Kidney epithelial cell (primary cell): Measurements from ENCODE around the gene MACROH2A1. TPM values are rescaled to one million over a fixed set of nuclear protein-coding genes. Genes with fewer than 3 reads are reported as not detected.

Experiments used
- DNase-seq: peaks from one replicate; pipeline ENCODE4 v3.0.0-alpha.2; 2010; ENCODE audit warnings: low read depth
- H3K27me3 ChIP-seq: 2 replicates; pipeline ENCODE4 v1.6.0; 2011; ENCODE audit warnings: low read length; ENCODE audit not compliant: control insufficient read depth, insufficient read depth
- H3K36me3 ChIP-seq: 2 replicates; pipeline ENCODE4 v1.5.1; 2011; ENCODE audit warnings: low read length; ENCODE audit not compliant: control insufficient read depth, insufficient read depth
- H3K4me3 ChIP-seq: 2 replicates; pipeline ENCODE4 v1.5.1; 2011; ENCODE audit warnings: low read depth, mild to moderate bottlenecking, control low read depth, low read length
- total RNA-seq: library from RNA; depleted of rRNA; stranded (reverse); fragments of >200 nt; gene quantifications from 2 replicates; pipeline ENCODE4 v1.2.3, GENCODE V29; 2015
- TF ChIP-seq, protein P1 (sequence below): IDR thresholded peaks from 2 replicates; pipeline ENCODE4 v1.5.1; 2011; ENCODE audit warnings: mild to moderate bottlenecking, moderate library complexity, low read length, control low read depth, inconsistent platforms; ENCODE audit not compliant: insufficient read depth, poor library complexity, severe bottlenecking

Gene MACROH2A1
- total RNA-seq, 1 donor from 2014 or later, result 298 TPM

DNA sequence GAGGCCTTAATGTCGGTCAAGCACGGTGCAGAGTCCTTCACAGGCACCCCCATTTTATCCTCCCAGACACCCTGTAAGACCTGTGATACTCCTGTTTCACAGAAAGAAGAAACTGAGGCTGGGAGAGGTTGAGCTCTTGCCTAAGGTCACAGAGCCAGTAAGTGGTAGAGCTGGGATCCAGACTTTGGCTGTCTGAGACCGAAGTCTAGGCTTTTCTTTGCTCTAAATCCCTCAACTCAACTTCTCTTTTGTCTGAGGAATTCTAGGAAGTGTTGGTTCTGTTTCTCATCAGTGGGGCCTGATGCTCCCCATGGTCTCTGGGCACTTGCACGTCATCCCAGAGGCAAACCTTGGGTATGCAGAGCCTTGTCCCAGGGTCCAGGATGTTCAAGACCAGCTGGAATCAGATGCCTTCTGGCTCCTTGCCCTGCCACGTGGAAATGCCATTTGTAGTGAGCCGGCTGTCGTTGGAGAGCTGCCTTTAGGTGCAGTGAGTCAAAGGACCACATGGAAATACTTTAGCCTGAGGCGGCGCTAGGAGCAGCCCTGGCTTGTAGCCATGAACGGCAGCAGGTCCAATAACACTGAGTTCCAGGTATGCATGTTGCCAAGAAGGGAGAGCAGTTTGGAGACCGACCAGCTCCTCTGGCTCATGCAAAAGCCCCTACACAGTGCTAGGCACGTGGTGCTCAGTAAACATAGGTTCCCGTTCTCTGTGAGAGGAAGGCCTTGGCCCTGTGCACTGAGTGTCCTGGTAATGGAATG, 38.9 kb upstream of the MACROH2A1 start:
- TF ChIP-seq, protein P1, sequence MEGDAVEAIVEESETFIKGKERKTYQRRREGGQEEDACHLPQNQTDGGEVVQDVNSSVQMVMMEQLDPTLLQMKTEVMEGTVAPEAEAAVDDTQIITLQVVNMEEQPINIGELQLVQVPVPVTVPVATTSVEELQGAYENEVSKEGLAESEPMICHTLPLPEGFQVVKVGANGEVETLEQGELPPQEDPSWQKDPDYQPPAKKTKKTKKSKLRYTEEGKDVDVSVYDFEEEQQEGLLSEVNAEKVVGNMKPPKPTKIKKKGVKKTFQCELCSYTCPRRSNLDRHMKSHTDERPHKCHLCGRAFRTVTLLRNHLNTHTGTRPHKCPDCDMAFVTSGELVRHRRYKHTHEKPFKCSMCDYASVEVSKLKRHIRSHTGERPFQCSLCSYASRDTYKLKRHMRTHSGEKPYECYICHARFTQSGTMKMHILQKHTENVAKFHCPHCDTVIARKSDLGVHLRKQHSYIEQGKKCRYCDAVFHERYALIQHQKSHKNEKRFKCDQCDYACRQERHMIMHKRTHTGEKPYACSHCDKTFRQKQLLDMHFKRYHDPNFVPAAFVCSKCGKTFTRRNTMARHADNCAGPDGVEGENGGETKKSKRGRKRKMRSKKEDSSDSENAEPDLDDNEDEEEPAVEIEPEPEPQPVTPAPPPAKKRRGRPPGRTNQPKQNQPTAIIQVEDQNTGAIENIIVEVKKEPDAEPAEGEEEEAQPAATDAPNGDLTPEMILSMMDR, result no peak
- Histone ChIP-seq H3K4me3 (no peak overlapping the region), H3K27me3 (peaks cover 19% of the 10 kb centered on the region), H3K36me3 (no peaks in the 10 kb centered on the region)
- DNase-seq, result no peak

DNA sequence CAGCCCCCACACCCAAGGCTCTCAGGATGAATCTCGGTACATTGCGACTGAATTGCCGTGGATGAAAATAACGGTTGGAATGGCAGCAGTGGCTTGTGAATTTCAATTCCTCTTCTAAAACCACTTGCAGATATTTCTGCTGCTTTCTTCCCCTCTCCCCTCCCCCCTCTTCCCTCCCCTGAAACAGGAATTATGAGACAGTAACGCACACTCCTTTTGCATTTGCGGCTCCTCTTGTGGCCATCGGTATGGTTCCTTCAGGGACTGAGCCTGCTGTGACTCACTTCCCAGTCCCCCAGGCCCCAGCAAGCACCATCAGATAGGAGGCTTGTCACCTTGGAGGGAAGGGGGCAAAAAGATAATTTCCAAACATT, 38.4 kb upstream of the MACROH2A1 start:
- Histone ChIP-seq H3K27me3 (peaks cover 19% of the 10 kb centered on the region), H3K36me3 (no peaks in the 10 kb centered on the region), H3K4me3 (no peak overlapping the region)
- TF ChIP-seq, protein P1, result no peak
- DNase-seq, result no peak

- DNase-seq, result no peak
- H3K36me3 ChIP-seq, result no peaks in the 10 kb centered on the region
- peaks cover 19% of the 10 kb centered on the region for H3K27me3 ChIP-seq
- no peak overlapping the region for H3K4me3 ChIP-seq
- TF ChIP-seq, protein P1, result no peak
Observed at GRCh38 chr5:135436951-135437418, 38.0 kb upstream of the MACROH2A1 start.

- peaks cover 19% of the 10 kb centered on the region for H3K27me3 ChIP-seq
- TF ChIP-seq, protein P1, result no peak
- no peaks in the 10 kb centered on the region for H3K36me3 ChIP-seq
Observed at GRCh38 chr5:135435467-135436330, 36.7 kb upstream of the MACROH2A1 start.

GRCh38 chr5:135434591-135435466, 35.8 kb upstream of the MACROH2A1 start:
- Histone ChIP-seq H3K4me3 (no peak overlapping the region), H3K27me3 (peaks cover 19% of the 10 kb centered on the region), H3K36me3 (no peaks in the 10 kb centered on the region)
- TF ChIP-seq, protein P1, result no peak
- DNase-seq, result no peak

More at GRCh38 chr5:135435467-135436330, 36.7 kb upstream of the MACROH2A1 start:
- H3K4me3 ChIP-seq, result no peak overlapping the region
- DNase-seq, result no peak
